Testis (tissue), 3 donors: ENCODE results near the gene TXNRD1. TPM values are rescaled to one million over a fixed set of nuclear protein-coding genes. Genes with fewer than 3 reads are reported as not detected.

Source experiments
- DNase-seq: peaks from one replicate; pipeline ENCODE4 v3.0.0-alpha.2; 2019
- H3K27ac ChIP-seq, 2 donors: fragments of 200-600 bp; sonication (generic); one replicate each; pipeline ENCODE4 v1.5.1; 2019
- H3K27me3 ChIP-seq: fragments of 200-600 bp; sonication (generic); one replicate; pipeline ENCODE4 v1.5.1; 2019
- H3K36me3 ChIP-seq: fragments of 200-600 bp; sonication (generic); one replicate; pipeline ENCODE4 v1.5.1; 2017; ENCODE audit warnings: low read depth; ENCODE audit errors: missing control alignments
- H3K4me1 ChIP-seq: fragments of 200-600 bp; sonication (generic); one replicate; pipeline ENCODE4 v1.5.1; 2019
- H3K4me3 ChIP-seq, 2 donors: fragments of 200-600 bp; sonication (generic); one replicate each; pipeline ENCODE4 v1.5.1; 2017 to 2019
- H3K9me3 ChIP-seq: fragments of 200-600 bp; sonication (generic); one replicate; pipeline ENCODE4 v1.5.1; 2017
- POLR2A ChIP-seq: fragments of 450-650 bp; IDR thresholded peaks from one replicate; pipeline ENCODE4 v1.6.1; 2017; ENCODE audit warnings: antibody characterized with exemption, mild to moderate bottlenecking, moderate library complexity
- WGBS, 2 donors: methylation state at CpG; one replicate each; pipeline ENCODE4 v1.1.5; 2018; 5-methylcytosine and 5-hydroxymethylcytosine counted together
- intact Hi-C: fragments of 100-400 bp; cut with DNase I; formaldehyde crosslinking; loops from one replicate; pipeline ENCODE4 v1.15.1; 2023; ENCODE audit warnings: low total_unique reads
- polyA plus RNA-seq: library from polyadenylated mRNA; stranded (reverse); fragments of 350-450 nt; fragmentation: Illumina TruSeq; extraction: RNeasy Lipid Tissue Mini Kit (QIAGEN cat#74804); gene quantifications from one replicate; pipeline ENCODE4 v1.2.3, GENCODE V29; 2014; ENCODE audit warnings: low read depth, low replicate concordance; ENCODE audit not compliant: insufficient read depth
- total RNA-seq, 2 donors: library from RNA; depleted of rRNA; stranded (reverse); fragments of >200 nt; gene quantifications; one replicate each; pipeline ENCODE4 v1.2.3, GENCODE V29; 2016
- TF ChIP-seq, protein P1 (sequence below), 3 experiments: fragments of 450-650 bp in 2 of 3; fragments of 200-600 bp in 1 of 3; sonication (generic) in 1 of 3; IDR thresholded peaks; one replicate each; pipeline ENCODE4 v1.5.1; 2016 to 2019; ENCODE audit warnings: antibody characterized with exemption in 3 of 3, mild to moderate bottlenecking in 2 of 3, moderate library complexity in 1 of 3

The TXNRD1 gene
- total and polyA plus RNA-seq, 3 donors from 2014 or later = 67.8 to 110 (median 96.2) TPM

DNA sequence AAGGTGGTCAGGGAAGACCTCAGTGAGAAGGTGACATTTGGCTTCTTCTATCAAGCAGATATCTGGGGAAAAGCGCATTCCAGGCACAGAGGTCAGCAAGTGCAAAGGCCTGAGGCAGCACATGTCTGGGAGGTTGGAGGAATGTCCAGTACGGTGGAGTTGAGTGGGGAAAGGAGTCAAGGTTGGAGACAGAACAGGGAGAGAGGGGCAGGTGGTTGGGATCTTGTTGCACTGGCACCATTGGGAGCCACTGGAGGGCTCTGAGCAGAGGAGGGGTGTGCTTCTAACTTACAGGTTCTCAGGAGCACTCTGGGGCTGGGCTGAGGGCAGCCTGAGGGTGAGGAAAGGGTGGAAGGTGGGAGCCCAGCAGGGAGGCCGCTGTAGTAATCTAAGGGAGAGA is 140.1 kb downstream of the TXNRD1 start:
- no peak for TF ChIP-seq POLR2A
- TF ChIP-seq, protein P1, sequence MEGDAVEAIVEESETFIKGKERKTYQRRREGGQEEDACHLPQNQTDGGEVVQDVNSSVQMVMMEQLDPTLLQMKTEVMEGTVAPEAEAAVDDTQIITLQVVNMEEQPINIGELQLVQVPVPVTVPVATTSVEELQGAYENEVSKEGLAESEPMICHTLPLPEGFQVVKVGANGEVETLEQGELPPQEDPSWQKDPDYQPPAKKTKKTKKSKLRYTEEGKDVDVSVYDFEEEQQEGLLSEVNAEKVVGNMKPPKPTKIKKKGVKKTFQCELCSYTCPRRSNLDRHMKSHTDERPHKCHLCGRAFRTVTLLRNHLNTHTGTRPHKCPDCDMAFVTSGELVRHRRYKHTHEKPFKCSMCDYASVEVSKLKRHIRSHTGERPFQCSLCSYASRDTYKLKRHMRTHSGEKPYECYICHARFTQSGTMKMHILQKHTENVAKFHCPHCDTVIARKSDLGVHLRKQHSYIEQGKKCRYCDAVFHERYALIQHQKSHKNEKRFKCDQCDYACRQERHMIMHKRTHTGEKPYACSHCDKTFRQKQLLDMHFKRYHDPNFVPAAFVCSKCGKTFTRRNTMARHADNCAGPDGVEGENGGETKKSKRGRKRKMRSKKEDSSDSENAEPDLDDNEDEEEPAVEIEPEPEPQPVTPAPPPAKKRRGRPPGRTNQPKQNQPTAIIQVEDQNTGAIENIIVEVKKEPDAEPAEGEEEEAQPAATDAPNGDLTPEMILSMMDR (IDR thresholded peaks at IDR 0.05) = no peak
- Histone ChIP-seq H3K4me3 (no peak overlapping the region), H3K36me3 (no peaks in the 10 kb centered on the region), H3K4me1 (no peaks in the 10 kb centered on the region), H3K27ac (no peak overlapping the region), H3K27me3 (no peaks in the 10 kb centered on the region), H3K9me3 (no peaks in the 10 kb centered on the region)
- WGBS, 2 donors = 72 to 89% methylated on average over 3 of the region's 3 CpGs
- DNase-seq = no peak
- intact Hi-C loops = loop anchor here (10.0 kb wide), 1 partner anchor 151 kb away; no protein-coding TSS in a partner anchor

DNA sequence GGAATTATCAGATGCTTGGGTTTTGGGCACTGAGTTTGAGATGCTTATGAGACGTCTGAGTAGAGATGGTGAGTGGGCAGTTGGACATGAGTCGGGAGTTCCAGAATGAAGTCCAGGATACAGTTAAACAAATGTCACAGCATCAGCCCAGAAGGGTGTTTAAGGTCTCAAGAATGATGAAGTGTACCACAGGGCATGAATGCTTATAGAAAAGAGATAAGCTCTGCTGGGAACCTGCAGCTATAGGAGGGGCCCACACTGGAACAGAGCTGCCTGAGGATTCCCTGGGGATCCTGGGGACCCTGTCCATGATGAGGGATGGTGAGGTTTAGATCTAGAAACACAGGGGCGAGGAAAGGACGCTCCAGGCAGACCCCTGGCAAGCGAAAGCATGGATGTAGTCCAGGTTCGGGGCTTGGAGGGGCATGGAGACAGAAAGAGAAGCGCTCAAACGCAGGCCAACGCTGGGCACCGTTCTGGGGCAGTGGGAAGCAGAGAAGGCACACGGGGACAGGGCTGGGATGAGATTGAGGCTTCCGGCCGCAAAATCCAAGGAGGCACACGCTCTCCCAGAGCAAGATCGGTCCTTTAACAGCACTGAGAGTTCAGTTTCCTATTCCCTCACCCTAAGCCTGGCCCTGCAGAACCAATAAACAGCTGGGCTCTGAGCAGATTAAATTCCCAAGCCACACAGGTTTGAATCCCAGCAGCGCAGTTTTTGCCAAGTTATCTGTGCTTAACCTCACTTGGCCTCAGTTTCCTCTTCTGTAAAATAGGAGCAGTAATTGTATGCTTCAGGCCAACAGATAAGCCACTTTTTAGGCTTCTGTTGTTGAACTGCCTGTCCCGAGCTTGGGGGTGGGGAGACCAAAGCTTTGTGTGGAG is 140.9 kb downstream of the TXNRD1 start:
- TF ChIP-seq, protein P1 (IDR thresholded peaks at IDR 0.05) = no peak
- no peak for TF ChIP-seq POLR2A
- no peaks in the 10 kb centered on the region for H3K9me3 ChIP-seq
- no peak overlapping the region for H3K4me3 ChIP-seq
- no peaks in the 10 kb centered on the region for H3K36me3 ChIP-seq
- H3K4me1 ChIP-seq = no peaks in the 10 kb centered on the region
- H3K27me3 ChIP-seq = no peaks in the 10 kb centered on the region
- no peak for DNase-seq
- WGBS, 2 donors = 81 to 85% methylated on average over 15 to 17 of the region's 17 CpGs
- H3K27ac ChIP-seq = no peak overlapping the region
- intact Hi-C loops = loop anchor here (10.0 kb wide), 1 partner anchor 152 kb away; no protein-coding TSS in a partner anchor

DNA sequence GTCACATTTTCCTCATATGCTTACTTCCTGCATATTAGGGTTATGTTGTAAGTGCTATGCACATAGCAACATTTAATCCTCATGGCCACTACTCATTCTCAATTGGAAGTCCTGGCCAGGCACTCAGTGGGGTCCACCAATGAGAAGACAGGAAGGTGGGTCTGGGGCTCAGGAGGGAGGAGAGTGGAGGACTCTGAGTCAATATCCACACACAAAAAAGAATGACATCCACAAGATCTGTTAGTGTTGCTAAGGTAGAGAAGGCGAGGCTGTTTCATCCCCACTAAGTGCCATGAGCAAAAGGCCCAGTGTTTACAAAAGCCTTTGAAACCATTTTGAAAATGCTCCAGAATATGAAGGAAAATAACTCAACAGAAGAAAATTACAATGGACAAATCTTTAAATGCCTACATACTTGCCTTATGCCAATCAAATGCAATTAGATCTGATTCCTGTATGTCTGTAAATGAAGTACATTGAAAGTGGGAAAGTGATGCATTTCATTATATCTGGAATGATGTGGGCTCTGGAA is 141.9 kb downstream of the TXNRD1 start:
- Histone ChIP-seq H3K4me1 (no peaks in the 10 kb centered on the region), H3K9me3 (no peaks in the 10 kb centered on the region), H3K36me3 (no peaks in the 10 kb centered on the region), H3K27me3 (no peaks in the 10 kb centered on the region), H3K27ac (no peak overlapping the region), H3K4me3 (no peak overlapping the region)
- DNase-seq = no peak
- WGBS, 2 donors = 84 to 86% methylated on average over 1 of the region's 1 CpG
- no peak for TF ChIP-seq POLR2A
- TF ChIP-seq, protein P1 (IDR thresholded peaks at IDR 0.05) = no peak
- intact Hi-C loops = loop anchor here (10.0 kb wide), 1 partner anchor 153 kb away; no protein-coding TSS in a partner anchor

DNA sequence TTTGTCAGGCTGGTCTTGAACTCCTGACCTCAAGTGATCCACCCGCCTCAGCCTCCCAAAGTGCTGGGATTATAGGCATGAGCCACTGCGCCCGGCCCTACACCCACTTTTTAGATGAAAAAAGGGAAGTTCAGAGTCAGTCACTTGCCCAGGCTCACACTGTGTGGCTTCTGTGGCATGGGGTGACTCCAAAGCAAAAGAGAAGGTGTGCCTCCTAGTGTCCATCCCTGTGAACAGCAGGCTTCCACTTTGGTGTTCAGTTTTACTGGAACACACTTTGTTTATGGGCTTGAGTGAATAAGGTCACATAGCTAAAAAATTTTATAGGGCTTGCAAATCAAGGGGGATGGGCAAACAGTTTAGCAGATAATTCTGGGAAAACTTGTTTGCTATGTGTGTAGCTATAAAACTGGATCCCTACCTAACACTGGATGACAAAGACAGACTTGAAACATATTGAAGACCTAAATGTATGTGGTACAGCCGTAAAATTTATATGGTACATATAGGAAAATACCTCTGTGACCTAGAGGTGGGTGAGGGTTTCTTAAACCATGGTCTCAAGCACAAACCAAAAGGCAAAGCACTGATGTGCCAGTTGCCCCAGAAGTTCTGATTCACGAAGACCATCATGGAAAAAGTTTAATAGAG is 142.9 kb downstream of the TXNRD1 start:
- Histone ChIP-seq H3K36me3 (no peaks in the 10 kb centered on the region), H3K4me3 (no peak overlapping the region), H3K9me3 (no peaks in the 10 kb centered on the region), H3K27ac (no peak overlapping the region), H3K4me1 (no peaks in the 10 kb centered on the region), H3K27me3 (no peaks in the 10 kb centered on the region)
- intact Hi-C loops = loop anchor here (10.0 kb wide), 1 partner anchor 154 kb away; no protein-coding TSS in a partner anchor
- peak; percentile 74 for DNase-seq
- 75 to 89% methylated on average over 5 of the region's 5 CpGs for WGBS, 2 donors
- no peak for TF ChIP-seq POLR2A
- TF ChIP-seq, protein P1 (IDR thresholded peaks at IDR 0.05) = peak; percentile 80 to 86 (median 81)
